NB4 (cell line): ENCODE measurements around the gene GRSF1.

Experiments
- CTCF ChIP-seq: IDR thresholded peaks from one replicate; pipeline ENCODE4 v1.5.1; 2012; ENCODE audit warnings: low read depth, low read length
- MYC ChIP-seq: IDR thresholded peaks from 2 replicates; pipeline ENCODE4 v1.6.1; 2011; ENCODE audit warnings: low read depth, low read length
- POLR2A ChIP-seq: IDR thresholded peaks from 2 replicates; pipeline ENCODE4 v1.6.1; 2011; ENCODE audit warnings: mild to moderate bottlenecking; ENCODE audit not compliant: insufficient read length; ENCODE audit errors: extremely low read depth

GRCh38 chr4:70877556-70877955 is 37.9 kb upstream of the GRSF1 start:
- TF ChIP-seq CTCF (no peak), MYC (no peak), POLR2A (no peak)
